Esophagus muscularis mucosa (tissue), 3 donors: ENCODE measurements around the gene TCAIM.

Source experiments
- EP300 ChIP-seq: sonication (generic); formaldehyde crosslinking; IDR thresholded peaks from one replicate; pipeline ENCODE4 v1.6.1; 2017; ENCODE audit warnings: antibody characterized with exemption
- TF ChIP-seq, protein P1 (sequence below), 3 experiments: fragments of 200-600 bp in 2 of 3; fragments of 450-650 bp in 1 of 3; sonication (generic) in 2 of 3; IDR thresholded peaks; one replicate each; pipeline ENCODE4 v1.5.1; 2017 to 2019; ENCODE audit warnings: antibody characterized with exemption in 3 of 3, mild to moderate bottlenecking in 2 of 3, moderate library complexity in 1 of 3

DNA sequence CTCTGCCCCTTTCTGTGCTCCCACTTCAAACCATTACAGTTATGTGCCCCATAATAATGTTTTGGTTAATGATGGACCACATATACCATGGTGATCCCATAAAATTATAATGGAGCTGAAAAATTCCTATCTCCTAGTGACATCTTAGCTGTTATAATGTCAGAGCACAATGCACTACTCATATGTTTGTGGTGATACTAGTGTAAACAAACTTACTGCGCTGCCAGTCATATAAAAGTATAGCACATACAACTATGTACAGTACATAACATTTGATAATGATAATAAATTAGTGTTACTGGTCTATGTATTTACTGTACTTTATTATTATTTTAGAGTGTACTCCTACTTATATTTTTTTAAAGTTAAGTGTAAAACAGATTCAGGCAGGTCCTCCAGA is 45.6 kb upstream of the TCAIM start:
- TF ChIP-seq, protein P1, sequence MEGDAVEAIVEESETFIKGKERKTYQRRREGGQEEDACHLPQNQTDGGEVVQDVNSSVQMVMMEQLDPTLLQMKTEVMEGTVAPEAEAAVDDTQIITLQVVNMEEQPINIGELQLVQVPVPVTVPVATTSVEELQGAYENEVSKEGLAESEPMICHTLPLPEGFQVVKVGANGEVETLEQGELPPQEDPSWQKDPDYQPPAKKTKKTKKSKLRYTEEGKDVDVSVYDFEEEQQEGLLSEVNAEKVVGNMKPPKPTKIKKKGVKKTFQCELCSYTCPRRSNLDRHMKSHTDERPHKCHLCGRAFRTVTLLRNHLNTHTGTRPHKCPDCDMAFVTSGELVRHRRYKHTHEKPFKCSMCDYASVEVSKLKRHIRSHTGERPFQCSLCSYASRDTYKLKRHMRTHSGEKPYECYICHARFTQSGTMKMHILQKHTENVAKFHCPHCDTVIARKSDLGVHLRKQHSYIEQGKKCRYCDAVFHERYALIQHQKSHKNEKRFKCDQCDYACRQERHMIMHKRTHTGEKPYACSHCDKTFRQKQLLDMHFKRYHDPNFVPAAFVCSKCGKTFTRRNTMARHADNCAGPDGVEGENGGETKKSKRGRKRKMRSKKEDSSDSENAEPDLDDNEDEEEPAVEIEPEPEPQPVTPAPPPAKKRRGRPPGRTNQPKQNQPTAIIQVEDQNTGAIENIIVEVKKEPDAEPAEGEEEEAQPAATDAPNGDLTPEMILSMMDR (IDR thresholded peaks at IDR 0.05) = no peak
- no peak for TF ChIP-seq EP300
